B cell (primary cell): Measurements from ENCODE around the gene TTC28. TPM values are rescaled to one million over a fixed set of nuclear protein-coding genes. Genes with fewer than 3 reads are reported as not detected.

Experiments
- ATAC-seq: fragments of 200-7000 bp; cut with Tn5 transposase; one replicate; pipeline ENCODE4 v1.10.0; 2021; ENCODE audit warnings: low read depth, mild to moderate bottlenecking, moderate number of reproducible peaks, moderate library complexity
- CTCF ChIA-PET: fragments of 350-600 bp; sonication (Branson Sonifier 250); formaldehyde crosslinking; loops from one replicate; lab custom pipeline; 2021; ENCODE audit warnings: antibody characterized with exemption, inconsistent platforms; lab: Charles Lee
- POLR2A ChIA-PET: fragments of 350-600 bp; sonication (Branson Sonifier 250); formaldehyde crosslinking; loops from one replicate; lab custom pipeline; 2021; ENCODE audit warnings: antibody characterized with exemption; lab: Charles Lee
- DNase-seq: peaks from one replicate; pipeline ENCODE4 v3.0.0; 2013
- H2AFZ ChIP-seq: 2 replicates; pipeline ENCODE4 v1.6.1; 2012; ENCODE audit warnings: mild to moderate bottlenecking, low read depth, low read length; ENCODE audit not compliant: insufficient read depth, poor library complexity, severe bottlenecking
- H3K27ac ChIP-seq, 2 donors: 1 replicate in 1 of 2; 2 replicates in 1 of 2; pipeline ENCODE4 v1.5.1; 2012 to 2013; ENCODE audit warnings: low read length in 2 of 2, mild to moderate bottlenecking in 2 of 2, moderate library complexity in 1 of 2
- H3K27me3 ChIP-seq, 4 experiments: fragments of 200-600 bp in 1 of 4; sonication (generic) in 1 of 4; replicated peaks in 1 of 4; 1 replicate in 2 of 4; 2 replicates in 2 of 4; pipeline versions ENCODE4 v1.6.1 to v1.7.0; 2013 to 2016; ENCODE audit warnings: low read length in 3 of 4, mild to moderate bottlenecking in 2 of 4, mixed read lengths in 1 of 4, moderate library complexity in 1 of 4; ENCODE audit not compliant: insufficient read depth in 4 of 4, control insufficient read depth in 3 of 4; ENCODE audit errors: control extremely low read depth in 1 of 4
- H3K36me3 ChIP-seq, 2 experiments: replicated peaks in 1 of 2; 1 replicate in 1 of 2; 2 replicates in 1 of 2; pipeline versions ENCODE4 v1.6.1 to v1.7.1; 2013; ENCODE audit warnings: low read length in 1 of 2; ENCODE audit not compliant: insufficient read depth in 2 of 2, control insufficient read depth in 1 of 2; ENCODE audit errors: control extremely low read depth in 1 of 2, extremely low read depth in 1 of 2
- H3K4me1 ChIP-seq, 2 donors: fragments of 200-600 bp in 1 of 2; sonication (generic) in 1 of 2; 1 replicate in 1 of 2; 2 replicates in 1 of 2; pipeline versions ENCODE4 v1.5.1 to v1.6.1; 2013 to 2017; ENCODE audit warnings: low read length in 2 of 2; ENCODE audit not compliant: control insufficient read depth in 2 of 2, insufficient read depth in 2 of 2
- H3K4me2 ChIP-seq: replicated peaks from 2 replicates; pipeline ENCODE3; 2012; ENCODE audit warnings: mild to moderate bottlenecking, low read depth, low read length; ENCODE audit not compliant: poor library complexity, severe bottlenecking
- H3K4me3 ChIP-seq, 5 experiments: fragments of 200-600 bp in 1 of 5; sonication (generic) in 1 of 5; 1 replicate in 3 of 5; 2 replicates in 2 of 5; pipeline versions ENCODE4 v1.5.1 to v1.7.0; 2011 to 2016; ENCODE audit warnings: low read length in 4 of 5, mild to moderate bottlenecking in 4 of 5, low read depth in 2 of 5, control low read depth in 1 of 5, moderate library complexity in 1 of 5; ENCODE audit not compliant: insufficient read depth in 1 of 5; ENCODE audit errors: control extremely low read depth in 1 of 5, extremely low read depth in 1 of 5
- H3K79me2 ChIP-seq: fragments of 200-600 bp; sonication (generic); one replicate; pipeline ENCODE4 v1.6.0; 2016; ENCODE audit warnings: low read length; ENCODE audit not compliant: control insufficient read depth, insufficient read depth
- H3K9ac ChIP-seq: fragments of 200-600 bp; sonication (generic); 2 replicates; pipeline ENCODE4 v1.6.1; 2017; ENCODE audit warnings: mild to moderate bottlenecking, low read length, moderate library complexity
- H3K9me3 ChIP-seq, 3 donors: one replicate each; pipeline versions ENCODE4 v1.6.1 to v1.7.1; 2013; ENCODE audit warnings: low read length in 2 of 3; ENCODE audit not compliant: control insufficient read depth in 2 of 3, insufficient read depth in 1 of 3; ENCODE audit errors: control extremely low read depth in 1 of 3
- H4K20me1 ChIP-seq: 2 replicates; pipeline ENCODE4 v1.6.0; 2012; ENCODE audit warnings: mild to moderate bottlenecking, low read length; ENCODE audit not compliant: insufficient read depth, control insufficient read depth, poor library complexity, severe bottlenecking
- H3K27ac Mint-ChIP-seq: one replicate; pipeline ENCODE4 v1.8.0; 2021; ENCODE audit warnings: mixed read lengths
- H3K27me3 Mint-ChIP-seq: one replicate; pipeline ENCODE4 v1.8.0; 2021; ENCODE audit warnings: mixed read lengths
- H3K4me1 Mint-ChIP-seq: one replicate; pipeline ENCODE4 v1.8.0; 2021; ENCODE audit warnings: mixed read lengths
- H3K4me3 Mint-ChIP-seq: one replicate; pipeline ENCODE4 v1.8.0; 2021; ENCODE audit warnings: mixed read lengths
- H3K9me3 Mint-ChIP-seq: one replicate; pipeline ENCODE4 v1.8.0; 2022; ENCODE audit warnings: mixed read lengths; ENCODE audit not compliant: insufficient read depth
- EZH2 ChIP-seq: IDR thresholded peaks from 2 replicates; pipeline ENCODE4 v1.6.1; 2012; ENCODE audit warnings: borderline replicate concordance, low read depth, mild to moderate bottlenecking, moderate library complexity, low read length; ENCODE audit not compliant: insufficient read depth, poor library complexity, severe bottlenecking
- WGBS: methylation state at CpG from one replicate; pipeline ENCODE4 v1.1.5; 2013; ENCODE audit warnings: missing lambda C conversion rate; ENCODE audit not compliant: insufficient coverage; 5-methylcytosine and 5-hydroxymethylcytosine counted together
- intact Hi-C: fragments of 100-400 bp; cut with micrococcal nuclease; formaldehyde crosslinking; loops from one replicate; pipeline ENCODE4 v1.10.0; 2022
- polyA plus RNA-seq: library from polyadenylated mRNA; depleted of rRNA; stranded (reverse); fragments of >200 nt; gene quantifications from 2 replicates; pipeline ENCODE4 v1.2.3, GENCODE V29; 2012
- total RNA-seq, 2 donors: library from RNA; stranded (reverse); fragments of 120-200 nt in 1 of 2; gene quantifications; 1 replicate in 1 of 2; 2 replicates in 1 of 2; pipeline versions ENCODE4 v1.2.3 to v1.2.4, GENCODE V29; 2013 to 2022
- TF ChIP-seq, protein P1 (sequence below): fragments of 200-600 bp; IDR thresholded peaks from one replicate; pipeline ENCODE4 v1.8.0; 2022; ENCODE audit warnings: antibody characterized with exemption, mild to moderate bottlenecking

Gene TTC28
- total and polyA plus RNA-seq, 2 donors (not counting 1 experiment from before 2014, with no cell fraction given) = 4.5 to 7.3 TPM

DNA sequence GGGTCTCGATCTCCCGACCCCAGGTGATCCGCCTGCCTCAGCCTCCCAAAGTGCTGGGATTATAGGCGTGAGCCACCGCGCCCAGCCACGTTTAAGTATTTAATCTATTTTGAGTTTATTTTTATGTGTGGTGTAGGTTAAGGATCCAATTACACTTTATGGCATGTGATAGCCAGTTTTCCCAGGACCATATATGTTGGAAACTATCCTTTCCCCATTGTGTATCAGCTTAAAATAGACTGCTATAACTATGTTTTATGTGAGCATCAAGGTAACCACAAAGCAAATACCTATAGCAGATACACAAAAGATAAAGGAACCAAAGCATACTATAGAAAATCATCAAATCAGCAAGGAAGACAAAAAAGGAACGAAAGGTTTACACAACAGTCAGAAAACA is 42.4 kb downstream of the TTC28 start:
- Mint-ChIP-seq H3K9me3 (no peaks in the 10 kb centered on the region), H3K4me3 (no peak overlapping the region), H3K27ac (no peak overlapping the region), H3K4me1 (no peaks in the 10 kb centered on the region), H3K27me3 (peaks cover 8% of the 10 kb centered on the region)
- Histone ChIP-seq H3K79me2 (no peaks in the 10 kb centered on the region), H2AFZ (no peak overlapping the region), H3K4me3 (no peak overlapping the region), H3K4me2 (no peak overlapping the region), H3K4me1 (no peaks in the 10 kb centered on the region), H3K9ac (no peak overlapping the region), H3K36me3 (no peaks in the 10 kb centered on the region), H4K20me1 (no peaks in the 10 kb centered on the region), H3K9me3 (no peaks in the 10 kb centered on the region), H3K27me3 (peaks cover 0 to 3% (median under 1%) of the 10 kb centered on the region in 4 experiments), H3K27ac (no peak overlapping the region)
- ChIA-PET CTCF (no interaction called here), POLR2A (no interaction called here)
- intact Hi-C loops = no loop called here
- DNase-seq (no peak), ATAC-seq (no peak)
- TF ChIP-seq EZH2 = no peak
- TF ChIP-seq, protein P1, sequence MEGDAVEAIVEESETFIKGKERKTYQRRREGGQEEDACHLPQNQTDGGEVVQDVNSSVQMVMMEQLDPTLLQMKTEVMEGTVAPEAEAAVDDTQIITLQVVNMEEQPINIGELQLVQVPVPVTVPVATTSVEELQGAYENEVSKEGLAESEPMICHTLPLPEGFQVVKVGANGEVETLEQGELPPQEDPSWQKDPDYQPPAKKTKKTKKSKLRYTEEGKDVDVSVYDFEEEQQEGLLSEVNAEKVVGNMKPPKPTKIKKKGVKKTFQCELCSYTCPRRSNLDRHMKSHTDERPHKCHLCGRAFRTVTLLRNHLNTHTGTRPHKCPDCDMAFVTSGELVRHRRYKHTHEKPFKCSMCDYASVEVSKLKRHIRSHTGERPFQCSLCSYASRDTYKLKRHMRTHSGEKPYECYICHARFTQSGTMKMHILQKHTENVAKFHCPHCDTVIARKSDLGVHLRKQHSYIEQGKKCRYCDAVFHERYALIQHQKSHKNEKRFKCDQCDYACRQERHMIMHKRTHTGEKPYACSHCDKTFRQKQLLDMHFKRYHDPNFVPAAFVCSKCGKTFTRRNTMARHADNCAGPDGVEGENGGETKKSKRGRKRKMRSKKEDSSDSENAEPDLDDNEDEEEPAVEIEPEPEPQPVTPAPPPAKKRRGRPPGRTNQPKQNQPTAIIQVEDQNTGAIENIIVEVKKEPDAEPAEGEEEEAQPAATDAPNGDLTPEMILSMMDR = no peak
- 100% methylated on average over 5 of the region's 8 CpGs for WGBS

DNA sequence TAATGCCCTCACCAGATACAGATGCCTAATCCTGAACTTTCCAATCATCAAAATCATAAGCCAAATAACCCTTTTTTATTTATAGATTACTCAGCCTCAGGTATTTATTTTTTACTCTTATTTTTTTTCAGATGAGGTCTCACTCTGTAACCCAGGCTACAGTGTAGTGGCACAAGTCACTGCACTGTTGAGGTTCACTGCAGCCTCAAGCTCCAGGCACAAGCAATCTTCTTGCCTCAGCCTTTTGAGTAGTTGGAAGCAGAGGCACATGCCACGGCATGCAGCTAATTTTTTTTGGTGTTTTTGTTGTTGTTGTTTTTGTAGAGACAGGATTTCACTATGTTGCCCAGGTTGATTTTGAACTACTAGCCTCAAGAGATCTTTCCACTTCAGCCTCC is 49.5 kb downstream of the TTC28 start:
- H4K20me1 ChIP-seq = no peaks in the 10 kb centered on the region
- no peaks in the 10 kb centered on the region for H3K36me3 ChIP-seq
- TF ChIP-seq, protein P1 = no peak
- TF ChIP-seq EZH2 = no peak
- no peak overlapping the region for H3K4me3 Mint-ChIP-seq
- no peaks in the 10 kb centered on the region for H3K4me1 Mint-ChIP-seq
- WGBS = no CpG with 5 or more reads among the region's 1 CpG
- no peaks in the 10 kb centered on the region for H3K9me3 Mint-ChIP-seq
- ATAC-seq (no peak), DNase-seq (no peak)
- intact Hi-C loops = no loop called here
- no peaks in the 10 kb centered on the region for H3K79me2 ChIP-seq
- no peaks in the 10 kb centered on the region for H3K27me3 ChIP-seq
- H3K9me3 ChIP-seq = no peaks in the 10 kb centered on the region
- no peak overlapping the region for H3K27ac Mint-ChIP-seq
- H3K27me3 Mint-ChIP-seq = no peaks in the 10 kb centered on the region
- H3K4me2 ChIP-seq = no peak overlapping the region
- no peak overlapping the region for H2AFZ ChIP-seq
- no peaks in the 10 kb centered on the region for H3K4me1 ChIP-seq
- H3K9ac ChIP-seq = no peak overlapping the region
- ChIA-PET CTCF (no interaction called here), POLR2A (no interaction called here)
- H3K27ac ChIP-seq = no peak overlapping the region
- H3K4me3 ChIP-seq = no peak overlapping the region
